Measurements from ENCODE around the gene KMT2A.

KMT2A gene

GRCh38 chr11:118545533-118545932, 109.2 kb downstream of the KMT2A start:
- no peaks in the 10 kb centered on the region for H3K4me1 ChIP-seq (ENCODE audit: low read length)
- no peaks in the 10 kb centered on the region for H3K36me3 ChIP-seq (replicated peaks; ENCODE audit: insufficient read depth, low read length)
- no peaks in the 10 kb centered on the region for H4K20me1 ChIP-seq (ENCODE audit: insufficient read depth, low read length)
- no peak for TF ChIP-seq EZH2phosphoT487 (IDR thresholded peaks at IDR 0.05; ENCODE audit: low read length)
- no peak for TF ChIP-seq CTCF (IDR thresholded peaks at IDR 0.05; ENCODE audit: low read length)
- H2AFZ ChIP-seq (ENCODE audit: low read length), result no peak overlapping the region
- no peaks in the 10 kb centered on the region for H3K79me2 ChIP-seq (ENCODE audit: low read length)
- no peak overlapping the region for H3K27ac ChIP-seq (ENCODE audit: low read length)
- H3F3A ChIP-seq (ENCODE audit: insufficient read depth, low read length), result no peaks in the 10 kb centered on the region
- DNase-seq, result no peak
- H3K4me3 ChIP-seq (ENCODE audit: low read length), result no peak overlapping the region
- H3K4me2 ChIP-seq (ENCODE audit: low read depth, low read length), result no peak overlapping the region
- no peaks in the 10 kb centered on the region for H3K9me2 ChIP-seq (replicated peaks; ENCODE audit: insufficient read depth, low read length)
- H3K9me3 ChIP-seq (replicated peaks; ENCODE audit: insufficient read depth, low read length), result no peaks in the 10 kb centered on the region
- H3K9ac ChIP-seq (ENCODE audit: low read length), result no peak overlapping the region
- H3K27me3 ChIP-seq (replicated peaks; ENCODE audit: insufficient read depth, low read length), result no peaks in the 10 kb centered on the region

GRCh38 chr11:118547132-118547531, 110.8 kb downstream of the KMT2A start:
- no peak for DNase-seq
- Histone ChIP-seq H3K36me3 (replicated peaks; ENCODE audit: insufficient read depth, low read length) (no peaks in the 10 kb centered on the region), H3K4me1 (ENCODE audit: low read length) (no peaks in the 10 kb centered on the region), H4K20me1 (ENCODE audit: insufficient read depth, low read length) (no peaks in the 10 kb centered on the region), H3F3A (ENCODE audit: insufficient read depth, low read length) (no peaks in the 10 kb centered on the region), H3K4me2 (ENCODE audit: low read depth, low read length) (no peak overlapping the region), H3K79me2 (ENCODE audit: low read length) (no peaks in the 10 kb centered on the region), H2AFZ (ENCODE audit: low read length) (no peak overlapping the region), H3K9ac (ENCODE audit: low read length) (no peak overlapping the region), H3K27ac (ENCODE audit: low read length) (no peak overlapping the region), H3K4me3 (ENCODE audit: low read length) (no peak overlapping the region), H3K27me3 (replicated peaks; ENCODE audit: insufficient read depth, low read length) (no peaks in the 10 kb centered on the region), H3K9me3 (replicated peaks; ENCODE audit: insufficient read depth, low read length) (no peaks in the 10 kb centered on the region), H3K9me2 (replicated peaks; ENCODE audit: insufficient read depth, low read length) (no peaks in the 10 kb centered on the region)
- TF ChIP-seq EZH2phosphoT487 (IDR thresholded peaks at IDR 0.05; ENCODE audit: low read length), result no peak
- TF ChIP-seq EZH2 (optimal IDR thresholded peaks at IDR 0.05; ENCODE audit: low read depth, low read length), result no peak
- TF ChIP-seq CTCF (IDR thresholded peaks at IDR 0.05; ENCODE audit: low read length), result no peak

GRCh38 chr11:118552341-118552740, 116.0 kb downstream of the KMT2A start:
- no peaks in the 10 kb centered on the region for H3K79me2 ChIP-seq (ENCODE audit: low read length)
- no peaks in the 10 kb centered on the region for H4K20me1 ChIP-seq (ENCODE audit: insufficient read depth, low read length)
- no peaks in the 10 kb centered on the region for H3K9me3 ChIP-seq (replicated peaks; ENCODE audit: insufficient read depth, low read length)
- no peak overlapping the region for H3K4me2 ChIP-seq (ENCODE audit: low read depth, low read length)
- H3F3A ChIP-seq (ENCODE audit: insufficient read depth, low read length), result no peaks in the 10 kb centered on the region
- H3K36me3 ChIP-seq (replicated peaks; ENCODE audit: insufficient read depth, low read length), result no peaks in the 10 kb centered on the region
- H3K9ac ChIP-seq (ENCODE audit: low read length), result no peak overlapping the region
- no peaks in the 10 kb centered on the region for H3K9me2 ChIP-seq (replicated peaks; ENCODE audit: insufficient read depth, low read length)
- no peak overlapping the region for H3K4me3 ChIP-seq (ENCODE audit: low read length)
- TF ChIP-seq EZH2phosphoT487 (IDR thresholded peaks at IDR 0.05; ENCODE audit: low read length) (no peak), EZH2 (optimal IDR thresholded peaks at IDR 0.05; ENCODE audit: low read depth, low read length) (no peak), CTCF (IDR thresholded peaks at IDR 0.05; ENCODE audit: low read length) (no peak)
- no peak overlapping the region for H2AFZ ChIP-seq (ENCODE audit: low read length)
- no peaks in the 10 kb centered on the region for H3K4me1 ChIP-seq (ENCODE audit: low read length)
- H3K27me3 ChIP-seq (replicated peaks; ENCODE audit: insufficient read depth, low read length), result no peaks in the 10 kb centered on the region
- DNase-seq, result no peak
- H3K27ac ChIP-seq (ENCODE audit: low read length), result no peak overlapping the region
